ENCODE measurements around the gene ZSWIM4.

ZSWIM4 gene

GRCh38 chr19:13823901-13824300, 28.7 kb downstream of the ZSWIM4 start:
- TF ChIP-seq, protein P1, sequence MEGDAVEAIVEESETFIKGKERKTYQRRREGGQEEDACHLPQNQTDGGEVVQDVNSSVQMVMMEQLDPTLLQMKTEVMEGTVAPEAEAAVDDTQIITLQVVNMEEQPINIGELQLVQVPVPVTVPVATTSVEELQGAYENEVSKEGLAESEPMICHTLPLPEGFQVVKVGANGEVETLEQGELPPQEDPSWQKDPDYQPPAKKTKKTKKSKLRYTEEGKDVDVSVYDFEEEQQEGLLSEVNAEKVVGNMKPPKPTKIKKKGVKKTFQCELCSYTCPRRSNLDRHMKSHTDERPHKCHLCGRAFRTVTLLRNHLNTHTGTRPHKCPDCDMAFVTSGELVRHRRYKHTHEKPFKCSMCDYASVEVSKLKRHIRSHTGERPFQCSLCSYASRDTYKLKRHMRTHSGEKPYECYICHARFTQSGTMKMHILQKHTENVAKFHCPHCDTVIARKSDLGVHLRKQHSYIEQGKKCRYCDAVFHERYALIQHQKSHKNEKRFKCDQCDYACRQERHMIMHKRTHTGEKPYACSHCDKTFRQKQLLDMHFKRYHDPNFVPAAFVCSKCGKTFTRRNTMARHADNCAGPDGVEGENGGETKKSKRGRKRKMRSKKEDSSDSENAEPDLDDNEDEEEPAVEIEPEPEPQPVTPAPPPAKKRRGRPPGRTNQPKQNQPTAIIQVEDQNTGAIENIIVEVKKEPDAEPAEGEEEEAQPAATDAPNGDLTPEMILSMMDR (IDR thresholded peaks at IDR 0.05; ENCODE audit: control extremely low read depth, extremely low read depth, low read depth, missing control alignments): no peak
- DNase-seq (ENCODE audit: extremely low spot score): no peak
- ChIA-PET CTCF (interaction anchor here (1.5 to 3.9 kb wide), 2 partner anchors 12 to 14 kb away, joined by 4 to 15 read pairs; no protein-coding TSS in a partner anchor), POLR2A (no interaction called here)

DNA sequence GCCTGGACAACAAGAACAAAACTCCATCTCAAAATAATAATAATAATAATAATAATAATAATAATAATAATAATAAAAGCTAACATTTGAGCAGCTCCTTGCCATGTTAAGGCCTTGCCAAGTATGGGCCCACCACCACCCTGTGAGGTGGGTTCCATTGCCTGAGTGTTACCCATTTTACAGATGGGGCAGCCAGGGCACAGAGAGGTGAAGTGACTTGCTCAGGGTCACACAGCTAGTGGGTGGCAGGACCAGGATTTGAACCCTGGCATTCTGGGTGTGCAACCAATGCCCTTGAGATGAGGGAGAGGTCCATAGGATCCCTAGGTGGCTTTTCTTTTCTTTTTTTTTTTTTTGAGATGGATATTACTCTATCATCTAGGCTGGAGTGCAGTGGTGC, 29.5 kb downstream of the ZSWIM4 start:
- no peak for DNase-seq (ENCODE audit: extremely low spot score)
- CTCF ChIA-PET: interaction anchor here (1.5 to 3.9 kb wide), 2 partner anchors 11 to 15 kb away, joined by 4 to 15 read pairs; no protein-coding TSS in a partner anchor
- TF ChIP-seq, protein P1 (IDR thresholded peaks at IDR 0.05; ENCODE audit: control extremely low read depth, extremely low read depth, low read depth, missing control alignments): no peak
- POLR2A ChIA-PET: no interaction called here

GRCh38 chr19:13825489-13826441, 30.5 kb downstream of the ZSWIM4 start:
- CTCF ChIA-PET: interaction anchor here (0.7 to 3.9 kb wide), 3 partner anchors 10 to 42 kb away, joined by 3 to 15 read pairs (median 6); no protein-coding TSS in a partner anchor
- DNase-seq (ENCODE audit: extremely low spot score): no peak
- TF ChIP-seq, protein P1 (IDR thresholded peaks at IDR 0.05; ENCODE audit: control extremely low read depth, extremely low read depth, low read depth, missing control alignments): no peak
- POLR2A ChIA-PET: no interaction called here

DNA sequence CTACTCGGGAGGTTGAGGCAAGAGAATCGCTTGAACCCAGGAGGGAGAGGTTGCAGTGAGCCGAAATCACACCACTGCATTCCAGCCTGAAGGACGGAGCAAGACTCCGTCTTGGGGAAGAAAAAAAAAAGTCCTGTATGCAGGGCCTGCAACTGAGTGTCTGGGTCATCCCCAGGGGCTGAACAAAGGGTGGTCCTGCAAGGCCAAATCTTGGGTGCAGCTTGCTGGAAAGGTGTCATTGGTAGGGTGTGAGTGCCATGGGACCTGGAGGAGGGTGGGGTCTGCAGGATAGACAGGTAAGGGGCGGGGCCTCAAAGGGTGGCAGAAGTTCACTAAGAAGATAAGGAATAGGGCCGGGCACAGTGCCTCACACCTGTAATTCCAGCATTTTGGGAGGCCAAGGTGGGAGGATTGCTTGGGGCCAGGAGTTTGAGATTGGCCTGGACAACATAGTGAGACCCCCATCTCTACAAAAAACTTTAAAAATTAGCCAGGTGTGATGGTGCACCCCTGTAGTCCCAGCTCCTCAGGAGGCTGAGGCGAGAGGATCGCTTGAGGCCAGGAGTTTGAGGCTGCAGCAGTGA, 31.5 kb downstream of the ZSWIM4 start:
- TF ChIP-seq, protein P1 (IDR thresholded peaks at IDR 0.05; ENCODE audit: control extremely low read depth, extremely low read depth, low read depth, missing control alignments): no peak
- DNase-seq (ENCODE audit: extremely low spot score): no peak
- CTCF ChIA-PET: interaction anchor here (2.0 to 3.9 kb wide), 2 partner anchors 9 to 43 kb away, joined by 6 to 15 read pairs; no protein-coding TSS in a partner anchor
- POLR2A ChIA-PET: no interaction called here

DNA sequence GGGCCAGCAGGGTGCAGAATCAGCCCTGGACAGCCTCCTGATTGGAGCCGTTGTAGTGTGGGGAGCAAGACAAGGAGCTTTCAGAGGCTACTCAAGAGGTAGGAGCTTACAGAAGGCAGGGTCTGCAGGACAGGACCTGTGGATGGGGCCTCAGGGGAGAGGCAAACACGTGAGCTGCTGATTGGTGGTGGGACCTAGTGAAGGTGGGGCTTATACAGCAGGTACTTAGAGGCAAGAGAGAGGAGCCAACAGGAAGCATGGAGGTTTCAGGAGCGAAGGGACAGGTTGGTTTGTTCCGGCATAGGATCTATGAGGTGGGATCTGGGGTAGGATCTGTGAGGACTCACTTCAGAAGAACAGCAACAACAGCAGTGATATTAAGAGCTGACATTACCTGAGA, 32.4 kb downstream of the ZSWIM4 start:
- TF ChIP-seq, protein P1 (IDR thresholded peaks at IDR 0.05; ENCODE audit: control extremely low read depth, extremely low read depth, low read depth, missing control alignments): no peak
- ChIA-PET CTCF (interaction anchor here (2.0 to 3.9 kb wide), 2 partner anchors 8 to 44 kb away, joined by 6 to 15 read pairs; no protein-coding TSS in a partner anchor), POLR2A (no interaction called here)
- no peak for DNase-seq (ENCODE audit: extremely low spot score)

- ChIA-PET CTCF (interaction anchor here (1.1 kb wide), 1 partner anchor 32 kb away, joined by 3 read pairs; no protein-coding TSS in a partner anchor), POLR2A (interaction anchor here (0.6 to 0.7 kb wide), 2 partner anchors 9 to 31 kb away, joined by 3 read pairs; no protein-coding TSS in a partner anchor)
- no peak for DNase-seq (ENCODE audit: extremely low spot score)
- TF ChIP-seq, protein P1 (IDR thresholded peaks at IDR 0.05; ENCODE audit: control extremely low read depth, extremely low read depth, low read depth, missing control alignments): no peak
These were observed 35.0 kb downstream of the ZSWIM4 start for GRCh38 chr19:13830114-13830740.

All from GM10248 (cell line).